HL-60 (cell line): Measurements from ENCODE around the gene PDE4B.
"Not testable (repeated sequence)": the region's sequence is repeated elsewhere in the genome, so short reads cannot be mapped to it uniquely, and the experiment has no call there.

Experiments
- CTCF ChIP-seq: IDR thresholded peaks from one replicate; pipeline ENCODE4 v1.5.1; 2011; ENCODE audit warnings: low read length, control low read depth, inconsistent platforms; ENCODE audit not compliant: insufficient read depth
- GABPA ChIP-seq: IDR thresholded peaks from 2 replicates; pipeline ENCODE4 v1.6.1; 2012; ENCODE audit warnings: low read depth
- POLR2AphosphoS5 ChIP-seq: IDR thresholded peaks from 2 replicates; pipeline ENCODE4 v1.6.1; 2012; ENCODE audit warnings: low read depth
- SPI1 ChIP-seq: IDR thresholded peaks from 2 replicates; pipeline ENCODE4 v1.6.1; 2012; ENCODE audit warnings: low read depth, mild to moderate bottlenecking, borderline replicate concordance

GRCh38 chr1:65856591-65856990 lies 63.9 kb downstream of the PDE4B start:
- TF ChIP-seq CTCF, GABPA, POLR2AphosphoS5, SPI1: not testable (repeated sequence)
